Activated CD4-positive, alpha-beta T cell treated with anti-CD3 and anti-CD28 coated beads for 48 hours (primary cell): ENCODE measurements around the gene NHERF1.
A peak's percentile ranks its signal among the peaks of the same experiment; 100 is the strongest.

ENCODE experiments used
- DNase-seq: peaks from one replicate; pipeline ENCODE4 v3.0.0-alpha.2; 2020

Gene NHERF1

GRCh38 chr17:74815067-74815466 lies 66.6 kb downstream of the NHERF1 start:
- DNase-seq, result no peak

DNA sequence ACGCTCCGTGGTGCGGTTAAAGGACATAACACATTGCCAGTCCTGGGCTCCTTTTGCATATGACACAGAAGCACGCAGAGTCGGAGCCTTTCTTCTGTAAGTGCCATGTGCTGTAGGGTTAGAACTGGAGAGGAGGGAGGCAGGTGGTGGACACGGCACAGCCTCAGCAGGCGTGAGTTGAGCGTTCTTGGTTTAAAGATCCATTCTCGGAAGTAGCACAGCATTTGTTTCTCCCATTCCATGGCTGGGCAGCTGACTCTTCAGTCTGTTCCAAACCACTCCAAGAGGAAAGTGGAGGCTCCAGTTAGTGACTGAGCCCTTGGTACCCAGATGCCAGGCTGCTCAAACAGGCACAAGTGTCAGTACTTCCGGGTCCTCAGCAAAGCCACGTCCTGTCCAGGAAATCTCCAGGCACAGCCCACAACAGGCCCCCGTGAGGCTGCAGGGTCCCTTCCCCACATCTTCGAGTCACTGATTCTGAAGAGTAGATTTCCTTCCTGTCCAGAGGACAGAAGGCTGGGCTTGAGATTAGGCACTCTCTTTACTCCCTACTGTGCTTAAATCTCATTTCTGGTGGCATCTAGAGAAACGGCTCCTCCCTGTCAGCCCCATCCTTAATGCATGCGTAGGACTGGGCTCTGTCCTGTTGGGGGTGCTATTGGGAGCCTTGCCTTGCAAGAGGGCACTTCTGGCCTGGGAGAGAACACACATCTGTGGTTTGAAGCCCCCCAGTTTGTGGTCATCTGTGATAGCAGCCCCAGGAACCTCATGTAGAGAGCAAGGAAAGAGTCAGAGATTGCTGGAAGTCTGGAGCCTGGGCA lies 67.3 kb downstream of the NHERF1 start:
- DNase-seq, result peak; percentile 14

DNA sequence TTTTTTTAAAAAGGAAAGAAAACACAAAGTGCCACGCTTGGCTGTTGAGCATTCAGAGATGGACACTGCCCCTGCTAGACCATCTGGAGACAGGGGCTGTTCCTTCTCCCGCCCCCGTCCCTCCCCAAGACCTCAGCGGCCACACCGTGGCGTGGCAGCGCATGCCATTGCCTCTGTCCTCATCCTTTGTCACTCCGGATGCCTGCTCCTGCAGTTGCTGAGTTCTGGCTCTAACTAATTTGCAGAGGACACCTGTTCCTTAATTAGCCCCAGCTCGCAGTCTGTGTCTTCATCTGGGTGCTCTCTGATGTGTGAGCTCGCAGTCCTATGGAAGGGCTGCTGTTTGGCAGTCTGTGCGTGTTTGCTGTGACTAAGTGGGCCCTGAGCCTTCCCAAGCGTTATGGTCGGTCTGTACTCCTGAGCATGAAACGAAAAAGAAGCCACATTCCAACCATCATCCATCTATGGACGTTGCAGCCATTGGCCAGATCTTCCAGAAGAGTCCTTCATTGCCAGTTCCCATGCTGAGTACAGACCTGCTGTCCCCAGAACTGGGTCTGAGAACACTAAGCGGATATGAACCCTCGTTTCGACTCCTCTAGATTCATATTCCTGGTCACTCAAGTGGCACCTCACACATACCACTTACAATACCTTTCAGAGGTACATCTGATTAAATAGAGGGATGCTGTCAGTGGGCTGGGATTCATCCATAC lies 68.6 kb downstream of the NHERF1 start:
- no peak for DNase-seq

DNA sequence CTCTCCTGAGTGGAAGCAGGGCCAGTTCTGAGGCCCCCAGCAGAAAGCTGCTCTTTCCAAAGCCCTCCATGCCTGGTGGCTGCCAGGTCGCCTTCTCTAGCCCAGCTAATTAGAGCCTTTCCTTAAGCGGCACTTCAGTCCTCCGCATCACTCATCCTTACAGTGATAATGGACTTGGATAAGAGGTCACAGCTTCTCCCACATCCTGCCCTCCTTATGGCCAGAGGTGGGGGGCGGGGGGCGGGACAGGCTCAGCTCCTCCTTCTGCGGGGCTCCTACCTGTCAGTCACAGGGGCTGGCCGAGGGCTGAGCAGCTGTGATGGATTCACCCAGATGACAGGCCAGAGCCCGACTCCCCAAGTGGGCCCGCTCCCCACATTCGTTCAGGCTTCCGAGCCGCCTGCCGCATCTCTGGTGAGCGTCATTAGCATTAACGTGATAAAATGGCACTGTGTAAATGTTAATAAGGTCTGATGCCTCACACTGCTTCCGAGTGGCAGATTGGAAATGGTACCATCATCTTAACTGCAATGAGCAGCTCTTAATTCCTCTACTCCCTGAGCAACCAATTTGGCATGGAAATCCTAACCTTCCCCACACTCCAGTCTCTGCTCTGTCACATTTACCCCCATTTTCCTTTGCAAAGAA lies 70.0 kb downstream of the NHERF1 start:
- no peak for DNase-seq
